Hepatocyte (in vitro differentiated cells): Measurements from ENCODE around the gene ATXN1. TPM values are rescaled to one million over a fixed set of nuclear protein-coding genes. Genes with fewer than 3 reads are reported as not detected.

Experiments used
- DNase-seq: peaks from one replicate; pipeline ENCODE4 v3.0.0-alpha.2; 2016; ENCODE audit warnings: low spot score
- H2AFZ ChIP-seq: fragments of 200-600 bp; sonication (generic); 2 replicates; pipeline ENCODE4 v1.6.0; 2016; ENCODE audit warnings: antibody characterized with exemption, mild to moderate bottlenecking
- H3K27ac ChIP-seq: fragments of 200-600 bp; sonication (generic); 2 replicates; pipeline ENCODE4 v1.5.1; 2016; ENCODE audit warnings: mild to moderate bottlenecking
- H3K27me3 ChIP-seq: fragments of 200-600 bp; sonication (generic); 2 replicates; pipeline ENCODE4 v1.6.1; 2016
- H3K36me3 ChIP-seq: fragments of 200-600 bp; sonication (generic); replicated peaks from 2 replicates; pipeline ENCODE4 v1.5.1; 2016; ENCODE audit warnings: low read depth; ENCODE audit not compliant: insufficient read depth
- H3K4me1 ChIP-seq: fragments of 200-600 bp; sonication (generic); 2 replicates; pipeline ENCODE4 v1.5.1; 2016; ENCODE audit warnings: mild to moderate bottlenecking, moderate library complexity; ENCODE audit not compliant: insufficient read depth
- H3K4me2 ChIP-seq: fragments of 200-600 bp; sonication (generic); 2 replicates; pipeline ENCODE4 v1.6.0; 2016
- H3K4me3 ChIP-seq: fragments of 200-600 bp; sonication (generic); 2 replicates; pipeline ENCODE4 v1.5.1; 2016; ENCODE audit warnings: mild to moderate bottlenecking
- H3K79me2 ChIP-seq: fragments of 200-600 bp; sonication (generic); 2 replicates; pipeline ENCODE4 v1.6.0; 2017; ENCODE audit warnings: mild to moderate bottlenecking
- H3K9me2 ChIP-seq: fragments of 200-600 bp; sonication (generic); replicated peaks from 2 replicates; pipeline ENCODE4 v1.6.0; 2017; ENCODE audit warnings: mild to moderate bottlenecking; ENCODE audit not compliant: insufficient read depth
- H3K9me3 ChIP-seq: fragments of 200-600 bp; sonication (generic); 2 replicates; pipeline ENCODE4 v1.5.1; 2016; ENCODE audit warnings: low read depth, mild to moderate bottlenecking
- H4K20me1 ChIP-seq: fragments of 200-600 bp; sonication (generic); 2 replicates; pipeline ENCODE4 v1.6.0; 2016; ENCODE audit warnings: mild to moderate bottlenecking; ENCODE audit not compliant: insufficient read depth, poor library complexity, severe bottlenecking
- CTCF ChIP-seq: fragments of 200-600 bp; sonication (generic); IDR thresholded peaks from 2 replicates; pipeline ENCODE4 v1.5.1; 2016; ENCODE audit warnings: antibody characterized with exemption, mild to moderate bottlenecking; ENCODE audit not compliant: poor library complexity
- EZH2 ChIP-seq: fragments of 200-600 bp; sonication (generic); IDR thresholded peaks from 2 replicates; pipeline ENCODE4 v1.6.1; 2016; ENCODE audit warnings: antibody characterized with exemption, mild to moderate bottlenecking, borderline replicate concordance
- EZH2phosphoT487 ChIP-seq: fragments of 200-600 bp; sonication (generic); IDR thresholded peaks from one replicate; pipeline ENCODE4 v1.6.1; 2018; ENCODE audit warnings: antibody characterized with exemption, mild to moderate bottlenecking, low read depth, moderate library complexity; ENCODE audit not compliant: unreplicated experiment, severe bottlenecking
- WGBS: methylation state at CpG from one replicate; pipeline ENCODE4 v1.1.6; 2016; ENCODE audit warnings: low lambda C conversion rate; ENCODE audit errors: missing lambda C conversion rate; 5-methylcytosine and 5-hydroxymethylcytosine counted together
- polyA plus RNA-seq: library from polyadenylated mRNA; unstranded; fragments of >200 nt; fragmentation: Nextera tagmentation; extraction: Ambion mirVana; gene quantifications from 2 replicates; pipeline ENCODE4 v1.2.1, GENCODE V29; 2016
- total RNA-seq: library from RNA; depleted of rRNA; stranded (reverse); fragments of >200 nt; gene quantifications from 2 replicates; pipeline ENCODE4 v1.2.3, GENCODE V29; 2014

Gene ATXN1
- total and polyA plus RNA-seq, 2 experiments from 2014 or later, result 14.7 to 32.6 TPM

- no peaks in the 10 kb centered on the region for H3K9me3 ChIP-seq
- DNase-seq, result peak; percentile 83
- peak overlapping the region; percentile 4 for H3K27ac ChIP-seq
- H3K9me2 ChIP-seq, result no peaks in the 10 kb centered on the region
- H3K4me2 ChIP-seq, result peak overlapping the region; percentile 65
- no peaks in the 10 kb centered on the region for H3K27me3 ChIP-seq
- no peak overlapping the region for H3K4me3 ChIP-seq
- H3K4me1 ChIP-seq, result peaks cover 6% of the 10 kb centered on the region
- no peaks in the 10 kb centered on the region for H3K36me3 ChIP-seq
- H3K79me2 ChIP-seq, result peaks cover 6% of the 10 kb centered on the region
- no peak overlapping the region for H2AFZ ChIP-seq
- peak; percentile 98 for TF ChIP-seq CTCF
- TF ChIP-seq EZH2, result no peak
- 14% methylated on average over 11 of the region's 11 CpGs for WGBS
- H4K20me1 ChIP-seq, result no peaks in the 10 kb centered on the region
Observed at GRCh38 chr6:16331384-16332174, 429.7 kb downstream of the ATXN1 start.

GRCh38 chr6:16329233-16329632 lies 432.0 kb downstream of the ATXN1 start:
- Histone ChIP-seq H3K4me2 (no peak overlapping the region), H3K27ac (no peak overlapping the region), H3K27me3 (no peaks in the 10 kb centered on the region), H2AFZ (no peak overlapping the region), H3K4me3 (no peak overlapping the region), H3K9me3 (no peaks in the 10 kb centered on the region), H3K9me2 (no peaks in the 10 kb centered on the region), H3K36me3 (no peaks in the 10 kb centered on the region), H4K20me1 (no peaks in the 10 kb centered on the region), H3K79me2 (peaks cover 6% of the 10 kb centered on the region), H3K4me1 (peaks cover 6% of the 10 kb centered on the region)
- 82% methylated on average over 6 of the region's 6 CpGs for WGBS
- no peak for DNase-seq
- no peak for TF ChIP-seq EZH2phosphoT487
- TF ChIP-seq CTCF, result no peak
- no peak for TF ChIP-seq EZH2

GRCh38 chr6:16327777-16328325 lies 433.4 kb downstream of the ATXN1 start:
- Histone ChIP-seq H3K27ac (no peak overlapping the region), H3K27me3 (no peaks in the 10 kb centered on the region), H3K9me2 (no peaks in the 10 kb centered on the region), H4K20me1 (no peaks in the 10 kb centered on the region), H2AFZ (no peak overlapping the region), H3K9me3 (no peaks in the 10 kb centered on the region), H3K79me2 (peaks cover 6% of the 10 kb centered on the region), H3K4me3 (no peak overlapping the region), H3K4me1 (peaks cover 6% of the 10 kb centered on the region), H3K4me2 (no peak overlapping the region), H3K36me3 (no peaks in the 10 kb centered on the region)
- no peak for DNase-seq
- TF ChIP-seq EZH2 (no peak), CTCF (no peak), EZH2phosphoT487 (no peak)
- WGBS, result 98% methylated on average over 33 of the region's 34 CpGs
